Smooth muscle cell (in vitro differentiated cells): Measurements from ENCODE around the gene TRIM14. TPM values are rescaled to one million over a fixed set of nuclear protein-coding genes. Genes with fewer than 3 reads are reported as not detected.

ENCODE experiments used
- DNase-seq: peaks from one replicate; lab custom pipeline; 2025; ENCODE audit not compliant: unreplicated experiment; lab: John Stamatoyannopoulos, UW
- H2AFZ ChIP-seq: fragments of 200-600 bp; sonication (generic); 2 replicates; pipeline ENCODE4 v1.6.0; 2016; ENCODE audit warnings: antibody characterized with exemption, low read depth, mild to moderate bottlenecking
- H3F3A ChIP-seq: fragments of 200-600 bp; sonication (generic); 2 replicates; pipeline ENCODE4 v1.6.0; 2017; ENCODE audit warnings: antibody characterized with exemption, low read depth
- H3K27ac ChIP-seq: fragments of 200-600 bp; sonication (generic); 2 replicates; pipeline ENCODE4 v1.5.1; 2016; ENCODE audit warnings: low read depth, mild to moderate bottlenecking
- H3K27me3 ChIP-seq: fragments of 200-600 bp; sonication (generic); 2 replicates; pipeline ENCODE4 v1.6.1; 2016; ENCODE audit warnings: low read depth, mild to moderate bottlenecking
- H3K36me3 ChIP-seq: fragments of 200-600 bp; sonication (generic); 2 replicates; pipeline ENCODE4 v1.5.1; 2016; ENCODE audit warnings: low read depth
- H3K4me1 ChIP-seq: fragments of 200-600 bp; sonication (generic); 2 replicates; pipeline ENCODE4 v1.5.1; 2016; ENCODE audit warnings: low read depth
- H3K4me2 ChIP-seq: fragments of 200-600 bp; sonication (generic); 2 replicates; pipeline ENCODE4 v1.6.0; 2016; ENCODE audit warnings: mild to moderate bottlenecking
- H3K4me3 ChIP-seq: fragments of 200-600 bp; sonication (generic); 2 replicates; pipeline ENCODE4 v1.5.1; 2016; ENCODE audit warnings: mild to moderate bottlenecking
- H3K79me2 ChIP-seq: fragments of 200-600 bp; sonication (generic); 2 replicates; pipeline ENCODE4 v1.6.0; 2016; ENCODE audit warnings: low read depth, mild to moderate bottlenecking
- H3K9ac ChIP-seq: fragments of 200-600 bp; sonication (generic); 2 replicates; pipeline ENCODE4 v1.6.0; 2016; ENCODE audit warnings: low read depth
- H3K9me3 ChIP-seq: fragments of 200-600 bp; sonication (generic); replicated peaks from 2 replicates; pipeline ENCODE4 v1.5.1; 2016; ENCODE audit warnings: low read depth
- H4K20me1 ChIP-seq: fragments of 200-600 bp; sonication (generic); 2 replicates; pipeline ENCODE4 v1.6.0; 2016; ENCODE audit warnings: low read depth
- WGBS: methylation state at CpG from one replicate; pipeline ENCODE4 v1.1.7; 2016; ENCODE audit warnings: low lambda C conversion rate; 5-methylcytosine and 5-hydroxymethylcytosine counted together
- polyA plus RNA-seq: library from polyadenylated mRNA; unstranded; fragments of >200 nt; fragmentation: Nextera tagmentation; extraction: Ambion mirVana; gene quantifications from 2 replicates; pipeline ENCODE4 v1.2.1, GENCODE V29; 2016
- total RNA-seq: library from RNA; depleted of rRNA; stranded (reverse); fragments of >200 nt; gene quantifications from 2 replicates; pipeline ENCODE4 v1.2.3, GENCODE V29; 2014
- TF ChIP-seq, protein P1 (sequence below): fragments of 200-600 bp; sonication (generic); IDR thresholded peaks from 2 replicates; pipeline ENCODE4 v1.5.1; 2017; ENCODE audit warnings: borderline replicate concordance, mild to moderate bottlenecking, antibody characterized with exemption; ENCODE audit not compliant: insufficient read depth, poor library complexity, severe bottlenecking

Gene TRIM14
- total and polyA plus RNA-seq, 2 experiments from 2014 or later: 1.2 to 2.5 TPM

DNA sequence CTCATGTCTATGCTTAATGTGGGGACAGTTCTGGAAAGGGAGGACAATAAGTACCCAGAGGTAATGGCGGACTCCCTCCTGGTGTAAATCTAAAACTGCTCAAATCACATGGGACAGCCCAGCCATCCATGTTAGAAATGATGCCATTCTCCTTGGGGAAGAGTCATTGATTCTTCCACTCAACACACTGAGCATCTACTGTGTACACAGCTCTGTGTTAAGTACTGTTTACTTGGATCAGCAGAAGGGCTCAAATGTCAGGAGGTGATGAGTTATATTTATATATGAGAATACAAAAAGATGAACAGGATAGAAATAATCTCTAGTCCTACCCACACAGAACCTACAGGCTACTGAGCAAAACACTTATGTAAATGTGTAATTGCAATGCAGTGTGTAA is 94.3 kb downstream of the TRIM14 start:
- no peaks in the 10 kb centered on the region for H3K4me1 ChIP-seq
- no peaks in the 10 kb centered on the region for H4K20me1 ChIP-seq
- H3K27me3 ChIP-seq: no peaks in the 10 kb centered on the region
- no peaks in the 10 kb centered on the region for H3F3A ChIP-seq
- H3K9ac ChIP-seq: no peak overlapping the region
- H3K27ac ChIP-seq: no peak overlapping the region
- no peaks in the 10 kb centered on the region for H3K36me3 ChIP-seq
- no peaks in the 10 kb centered on the region for H3K79me2 ChIP-seq
- DNase-seq: no peak
- 100% methylated on average over 1 of the region's 1 CpG for WGBS
- H3K4me3 ChIP-seq: no peak overlapping the region
- TF ChIP-seq, protein P1, sequence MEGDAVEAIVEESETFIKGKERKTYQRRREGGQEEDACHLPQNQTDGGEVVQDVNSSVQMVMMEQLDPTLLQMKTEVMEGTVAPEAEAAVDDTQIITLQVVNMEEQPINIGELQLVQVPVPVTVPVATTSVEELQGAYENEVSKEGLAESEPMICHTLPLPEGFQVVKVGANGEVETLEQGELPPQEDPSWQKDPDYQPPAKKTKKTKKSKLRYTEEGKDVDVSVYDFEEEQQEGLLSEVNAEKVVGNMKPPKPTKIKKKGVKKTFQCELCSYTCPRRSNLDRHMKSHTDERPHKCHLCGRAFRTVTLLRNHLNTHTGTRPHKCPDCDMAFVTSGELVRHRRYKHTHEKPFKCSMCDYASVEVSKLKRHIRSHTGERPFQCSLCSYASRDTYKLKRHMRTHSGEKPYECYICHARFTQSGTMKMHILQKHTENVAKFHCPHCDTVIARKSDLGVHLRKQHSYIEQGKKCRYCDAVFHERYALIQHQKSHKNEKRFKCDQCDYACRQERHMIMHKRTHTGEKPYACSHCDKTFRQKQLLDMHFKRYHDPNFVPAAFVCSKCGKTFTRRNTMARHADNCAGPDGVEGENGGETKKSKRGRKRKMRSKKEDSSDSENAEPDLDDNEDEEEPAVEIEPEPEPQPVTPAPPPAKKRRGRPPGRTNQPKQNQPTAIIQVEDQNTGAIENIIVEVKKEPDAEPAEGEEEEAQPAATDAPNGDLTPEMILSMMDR: no peak
- no peaks in the 10 kb centered on the region for H3K9me3 ChIP-seq
- no peak overlapping the region for H3K4me2 ChIP-seq
- no peak overlapping the region for H2AFZ ChIP-seq

DNA sequence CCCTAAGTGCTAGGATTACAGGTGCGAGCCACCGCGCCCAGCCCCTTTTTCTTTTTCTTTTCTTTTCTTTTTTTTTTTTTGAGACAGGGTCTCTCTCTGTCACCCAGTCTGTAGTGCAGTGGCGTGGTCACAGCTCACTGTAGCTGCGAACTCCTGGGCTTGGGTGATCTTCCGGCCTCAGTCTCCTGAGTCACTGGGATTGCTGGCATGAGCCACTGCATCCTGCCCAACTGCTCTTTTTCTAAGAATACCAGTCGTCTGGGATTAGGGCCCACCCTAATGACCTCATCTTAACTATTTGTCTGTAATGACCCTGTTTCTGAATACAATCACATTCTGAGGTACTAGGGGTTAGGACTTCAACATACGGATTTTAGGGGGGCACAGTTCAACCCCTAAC is 96.6 kb downstream of the TRIM14 start:
- Histone ChIP-seq H3K9ac (no peak overlapping the region), H3K36me3 (no peaks in the 10 kb centered on the region), H3K4me1 (no peaks in the 10 kb centered on the region), H3K9me3 (no peaks in the 10 kb centered on the region), H3K79me2 (no peaks in the 10 kb centered on the region), H3K27ac (no peak overlapping the region), H4K20me1 (no peaks in the 10 kb centered on the region), H3K27me3 (no peaks in the 10 kb centered on the region), H3K4me2 (no peak overlapping the region), H3K4me3 (no peak overlapping the region), H3F3A (no peaks in the 10 kb centered on the region), H2AFZ (no peak overlapping the region)
- TF ChIP-seq, protein P1: no peak
- WGBS: 76% methylated on average over 8 of the region's 8 CpGs
- DNase-seq: no peak

DNA sequence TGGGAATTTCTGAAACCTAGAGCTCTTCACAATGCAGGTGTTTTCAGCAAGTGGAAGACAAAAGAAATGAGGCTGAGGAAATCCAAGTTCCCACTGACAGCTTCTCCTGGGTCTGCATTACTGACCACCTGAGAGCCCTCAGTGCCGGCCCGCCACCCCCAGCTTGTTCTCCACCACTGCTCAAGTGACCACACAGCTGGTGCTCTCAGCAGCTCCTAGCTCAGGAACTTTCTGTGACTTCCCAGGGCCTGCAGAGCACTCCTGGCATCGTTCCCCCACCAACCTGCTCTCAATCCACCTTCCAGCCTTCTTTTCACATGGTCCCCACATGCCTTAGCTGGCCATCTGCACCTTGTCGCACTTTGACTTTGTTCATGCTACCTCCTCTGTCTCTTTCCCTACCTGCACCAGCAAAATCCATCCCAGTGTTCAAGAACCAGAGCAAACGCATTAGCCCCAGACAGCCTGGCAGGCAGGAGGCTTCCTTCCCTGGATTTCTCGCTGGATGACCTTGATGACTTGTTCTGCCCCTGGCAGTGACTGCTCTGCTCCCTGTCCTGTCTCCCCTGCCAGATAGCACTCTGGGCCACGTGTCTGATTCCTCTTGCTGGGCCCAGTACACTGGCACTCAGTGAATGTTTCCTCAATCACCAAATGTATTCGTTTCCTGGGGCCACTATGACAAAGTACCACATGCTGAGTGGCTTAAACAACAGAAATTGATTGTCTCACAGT is 97.5 kb downstream of the TRIM14 start:
- no peak overlapping the region for H2AFZ ChIP-seq
- H3K27me3 ChIP-seq: no peaks in the 10 kb centered on the region
- H3F3A ChIP-seq: no peaks in the 10 kb centered on the region
- DNase-seq: no peak
- no peaks in the 10 kb centered on the region for H3K4me1 ChIP-seq
- no peaks in the 10 kb centered on the region for H4K20me1 ChIP-seq
- no peak overlapping the region for H3K4me2 ChIP-seq
- TF ChIP-seq, protein P1: no peak
- H3K9me3 ChIP-seq: no peaks in the 10 kb centered on the region
- no peak overlapping the region for H3K9ac ChIP-seq
- no peak overlapping the region for H3K27ac ChIP-seq
- no peaks in the 10 kb centered on the region for H3K79me2 ChIP-seq
- H3K36me3 ChIP-seq: peaks cover under 1% of the 10 kb centered on the region
- WGBS: 89% methylated on average over 8 of the region's 8 CpGs
- H3K4me3 ChIP-seq: no peak overlapping the region
